ENCODE results near the gene AFAP1. TPM values are rescaled to one million over a fixed set of nuclear protein-coding genes. Genes with fewer than 3 reads are reported as not detected.

The AFAP1 gene
- total RNA-seq, 2 donors from 2014 or later = 9.6 to 35.3 TPM

DNA sequence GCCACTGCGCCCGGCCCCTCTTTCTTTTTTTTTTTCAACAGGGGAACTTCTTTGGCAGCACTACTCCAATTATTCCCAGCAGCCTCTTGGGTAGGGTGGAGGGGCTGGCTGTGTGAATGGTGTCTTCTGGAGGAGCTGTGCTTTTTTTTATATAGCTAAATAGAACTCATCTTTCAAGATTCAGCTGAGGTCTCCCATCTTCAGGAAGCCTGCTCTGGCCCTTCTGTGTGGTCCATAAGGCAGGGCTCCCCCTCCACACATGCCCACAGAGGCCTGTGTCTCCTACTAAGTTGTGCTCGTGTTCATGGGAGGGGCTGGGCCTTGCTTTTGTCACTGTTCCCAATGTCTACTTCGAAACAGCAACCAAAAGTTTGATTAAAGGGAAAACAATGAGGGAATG is 116.8 kb downstream of the AFAP1 start:
- DNase-seq (no peak), ATAC-seq (peak; percentile 19)
- Histone ChIP-seq H3K27me3 (no peaks in the 10 kb centered on the region), H3K9me3 (no peaks in the 10 kb centered on the region), H3K4me3 (no peak overlapping the region), H3K36me3 (replicated peaks in 1 of 2; ENCODE audit: insufficient read depth in 1 of 2, low read depth in 2 of 2) (no peaks in the 10 kb centered on the region), H3K27ac (peak overlapping the region in 3 of 4 donors; percentile 46 to 74 (median 56)), H3K4me1 (peaks cover 11% of the 10 kb centered on the region)
- no peak for TF ChIP-seq CTCF (IDR thresholded peaks at IDR 0.05)
- TF ChIP-seq POLR2A (IDR thresholded peaks at IDR 0.05) = no peak
- 73 to 80% methylated on average over 4 of the region's 4 CpGs for WGBS, 2 donors
- intact Hi-C loops (cut with DNase I) = no loop called here

- DNase-seq (no peak), ATAC-seq (no peak)
- H3K27me3 ChIP-seq = no peaks in the 10 kb centered on the region
- H3K27ac ChIP-seq = no peak overlapping the region
- no peaks in the 10 kb centered on the region for H3K36me3 ChIP-seq (replicated peaks in 1 of 2; ENCODE audit: insufficient read depth in 1 of 2, low read depth in 2 of 2)
- no peak overlapping the region for H3K4me3 ChIP-seq
- peaks cover 11% of the 10 kb centered on the region for H3K4me1 ChIP-seq
- 76 to 80% methylated on average over 6 of the region's 6 CpGs for WGBS, 2 donors
- TF ChIP-seq POLR2A (IDR thresholded peaks at IDR 0.05) = no peak
- H3K9me3 ChIP-seq = no peaks in the 10 kb centered on the region
- intact Hi-C loops (cut with DNase I) = no loop called here
Measured at GRCh38 chr4:7822137-7822505, 117.5 kb downstream of the AFAP1 start.

DNA sequence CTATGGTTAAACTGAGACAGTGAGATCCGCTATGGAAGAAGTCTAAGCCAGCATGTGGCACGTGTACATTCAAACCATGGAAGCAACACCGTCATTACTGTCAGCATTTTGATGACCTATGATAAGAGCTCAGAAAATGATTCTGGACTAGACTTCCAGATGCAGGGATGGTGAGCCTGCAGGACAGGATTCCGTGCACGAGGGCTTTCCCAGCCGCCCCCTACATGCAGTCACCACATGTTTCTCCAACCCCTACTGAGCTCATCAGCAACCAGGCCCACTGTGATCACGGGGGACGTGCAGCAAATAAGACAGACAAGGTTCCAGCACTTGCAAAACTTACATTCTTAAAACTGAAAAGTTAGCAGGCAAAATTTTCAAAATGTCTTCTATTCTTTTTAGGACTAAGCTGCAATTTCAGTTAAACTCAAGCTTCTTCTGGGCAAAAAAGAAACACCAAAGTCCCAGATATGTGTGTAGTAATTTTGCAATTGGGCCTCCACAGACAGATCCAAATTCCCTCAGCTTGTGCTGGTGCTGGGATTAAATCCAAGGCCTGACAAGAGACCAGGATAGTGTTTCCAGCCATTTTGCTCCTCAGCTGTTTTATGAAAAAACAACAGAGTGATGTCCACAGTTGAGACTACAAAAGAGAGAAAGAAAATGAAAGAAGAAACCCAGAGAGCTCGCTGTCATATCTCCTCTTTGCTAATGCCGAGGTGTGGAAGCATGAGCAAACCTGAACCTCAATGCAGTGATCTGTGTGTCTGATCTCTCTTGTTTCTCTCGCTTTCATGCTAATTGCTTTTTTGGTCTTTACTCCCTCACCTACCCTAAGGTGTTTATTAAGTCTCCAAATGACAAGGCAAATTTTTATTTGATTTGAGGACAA is 118.2 kb downstream of the AFAP1 start:
- Histone ChIP-seq H3K9me3 (no peaks in the 10 kb centered on the region), H3K36me3 (replicated peaks in 1 of 2; ENCODE audit: insufficient read depth in 1 of 2, low read depth in 2 of 2) (no peaks in the 10 kb centered on the region)
- 70 to 74% methylated on average over 11 of the region's 11 CpGs for WGBS, 2 donors

GRCh38 chr4:7820031-7820818 is 119.4 kb downstream of the AFAP1 start:
- ATAC-seq (no peak), DNase-seq (no peak)
- Histone ChIP-seq H3K4me1 (peaks cover 11% of the 10 kb centered on the region), H3K4me3 (no peak overlapping the region), H3K9me3 (no peaks in the 10 kb centered on the region), H3K36me3 (replicated peaks in 1 of 2; ENCODE audit: insufficient read depth in 1 of 2, low read depth in 2 of 2) (no peaks in the 10 kb centered on the region), H3K27me3 (no peaks in the 10 kb centered on the region), H3K27ac (no peak overlapping the region)
- intact Hi-C loops (cut with DNase I) = no loop called here
- TF ChIP-seq CTCF (IDR thresholded peaks at IDR 0.05) = no peak
- no peak for TF ChIP-seq POLR2A (IDR thresholded peaks at IDR 0.05)
- WGBS, 2 donors = 83 to 84% methylated on average over 11 of the region's 11 CpGs

More for the DNA sequence above, 118.2 kb downstream of the AFAP1 start:
- Histone ChIP-seq H3K27ac (no peak overlapping the region), H3K4me1 (peaks cover 11% of the 10 kb centered on the region), H3K27me3 (no peaks in the 10 kb centered on the region), H3K4me3 (no peak overlapping the region)
- DNase-seq (no peak), ATAC-seq (no peak)
- TF ChIP-seq CTCF (IDR thresholded peaks at IDR 0.05) = no peak
- no peak for TF ChIP-seq POLR2A (IDR thresholded peaks at IDR 0.05)
- intact Hi-C loops (cut with DNase I) = no loop called here

GRCh38 chr4:7819446-7819845 is 120.2 kb downstream of the AFAP1 start:
- peaks cover 11% of the 10 kb centered on the region for H3K4me1 ChIP-seq
- ATAC-seq (no peak), DNase-seq (no peak)
- TF ChIP-seq POLR2A (IDR thresholded peaks at IDR 0.05) (no peak), CTCF (IDR thresholded peaks at IDR 0.05) (no peak)
- H3K4me3 ChIP-seq = no peak overlapping the region
- H3K27ac ChIP-seq = no peak overlapping the region
- intact Hi-C loops (cut with DNase I) = no loop called here
- no peaks in the 10 kb centered on the region for H3K36me3 ChIP-seq (replicated peaks in 1 of 2; ENCODE audit: insufficient read depth in 1 of 2, low read depth in 2 of 2)
- H3K9me3 ChIP-seq = no peaks in the 10 kb centered on the region
- WGBS, 2 donors = 89 to 92% methylated on average over 9 of the region's 9 CpGs
- H3K27me3 ChIP-seq = no peaks in the 10 kb centered on the region
